Mesangial cell (primary cell): ENCODE measurements around the gene DPM2. TPM values are rescaled to one million over a fixed set of nuclear protein-coding genes. Genes with fewer than 3 reads are reported as not detected.

Experiments
- total RNA-seq: library from RNA; depleted of rRNA; stranded (reverse); fragments of >200 nt; gene quantifications from 2 replicates; pipeline ENCODE4 v1.2.3, GENCODE V29; 2015

DPM2 gene, protein sequence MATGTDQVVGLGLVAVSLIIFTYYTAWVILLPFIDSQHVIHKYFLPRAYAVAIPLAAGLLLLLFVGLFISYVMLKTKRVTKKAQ
- total RNA-seq: 32.8 and 39.1 TPM in 2 replicates

GRCh38 chr9:127937388-127938297 lies at the start of gene DPM2:
TSS of gene DPM2 (minus strand) at chr9:127937854. CDS start at chr9:127937820, 34 bp downstream.

DNA sequence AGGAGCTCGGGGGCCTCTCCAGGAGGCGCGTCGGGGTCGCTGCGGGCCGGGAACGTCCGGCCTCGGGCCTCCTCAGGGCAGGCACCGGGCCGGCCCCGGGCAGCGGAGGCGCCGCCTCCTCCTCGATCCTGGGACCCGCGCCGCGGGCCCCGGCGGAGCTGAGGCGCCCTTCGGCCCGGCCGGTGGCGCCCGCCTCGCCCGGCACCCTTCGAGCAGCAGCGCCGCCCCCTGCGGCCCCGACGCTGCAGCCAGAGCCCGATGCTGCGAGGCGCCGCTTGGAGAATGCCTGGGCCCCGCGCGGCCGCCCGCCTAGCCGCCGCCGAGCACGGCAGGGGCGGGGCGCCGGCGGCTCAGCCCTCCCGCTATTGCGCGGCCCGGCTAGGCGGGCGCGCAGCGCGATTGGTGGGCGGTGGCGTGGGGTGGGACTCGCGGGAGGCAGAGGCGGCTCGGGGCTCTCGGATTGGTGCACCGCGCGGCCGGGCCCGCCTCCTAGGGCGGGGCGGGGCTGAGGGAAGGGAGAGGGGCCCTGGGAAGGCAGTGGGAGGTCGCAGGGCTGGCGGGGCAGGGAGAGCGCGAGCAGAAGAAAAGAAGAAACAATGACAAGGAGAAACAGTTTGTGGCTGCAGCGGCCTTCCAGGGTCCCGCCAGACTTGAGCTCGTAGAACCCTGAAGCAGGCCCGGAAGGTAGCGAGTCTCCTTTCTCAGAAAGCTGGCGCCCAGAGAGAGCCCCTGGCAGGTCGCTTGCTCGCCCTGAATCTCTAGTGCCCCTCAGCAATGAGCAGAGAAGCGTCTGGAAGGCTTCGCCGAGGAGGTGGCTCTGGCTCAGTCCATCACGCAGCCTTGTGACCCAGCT lies 43.3 kb upstream of the DPM2 start, which contains the start of gene EEIG1:
Gene EEIG1, minus strand, starts transcription at position 284 of the 853 bp plus-strand sequence. CDS start 852 bp downstream, outside the sequence.

GRCh38 chr9:127930231-127931091 lies 7.2 kb downstream of the DPM2 start, which contains the start of gene PIP5KL1:
TSS of gene PIP5KL1 (minus strand) at chr9:127930777. CDS start at chr9:127930752, 25 bp downstream.

DNA sequence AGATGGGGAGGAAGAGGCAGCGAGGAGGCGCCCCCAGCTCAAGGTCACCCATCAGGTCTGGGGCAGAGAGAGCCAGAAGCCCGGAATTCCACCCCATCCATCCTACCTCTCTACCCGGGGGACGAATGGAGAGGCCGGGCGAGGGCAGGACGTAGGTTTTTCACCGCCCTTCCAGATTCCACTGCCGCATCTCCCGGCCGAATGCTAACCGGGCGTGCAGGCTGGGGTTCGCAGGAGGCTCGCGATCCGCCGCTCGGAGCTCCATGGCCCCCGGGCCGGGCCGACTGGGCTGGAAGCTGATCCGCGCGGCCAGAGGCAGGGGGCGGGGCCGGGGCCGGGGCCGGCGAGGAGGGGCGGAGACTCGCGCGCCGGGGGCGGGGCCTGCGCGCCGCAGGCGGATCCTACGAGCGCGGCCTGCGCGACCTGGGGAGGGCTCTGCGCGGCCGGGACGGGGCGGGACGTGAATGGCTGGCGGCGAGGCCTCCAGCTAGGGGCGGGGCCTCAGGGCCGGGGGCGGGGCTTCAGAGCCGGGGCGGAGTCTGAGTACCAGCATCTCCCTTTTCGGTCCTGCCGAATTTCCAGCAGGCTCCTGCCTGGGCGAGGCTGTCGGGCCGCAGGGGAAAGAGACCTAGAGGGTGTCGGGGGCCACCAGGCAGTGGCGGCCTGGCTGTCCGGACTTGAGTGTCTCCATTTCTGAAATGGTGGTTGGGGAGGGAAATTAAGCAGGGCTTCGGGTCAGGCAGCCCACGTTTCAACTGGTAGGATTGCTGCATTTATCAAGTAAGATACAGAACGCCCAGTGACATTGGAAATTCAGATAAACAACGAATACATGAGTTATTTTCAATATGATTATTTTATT lies 20.7 kb downstream of the DPM2 start, which contains the start of gene ST6GALNAC4:
Gene ST6GALNAC4, minus strand, starts transcription at position 322 of the 862 bp plus-strand sequence. CDS start 622 bp downstream, outside the sequence.

DNA sequence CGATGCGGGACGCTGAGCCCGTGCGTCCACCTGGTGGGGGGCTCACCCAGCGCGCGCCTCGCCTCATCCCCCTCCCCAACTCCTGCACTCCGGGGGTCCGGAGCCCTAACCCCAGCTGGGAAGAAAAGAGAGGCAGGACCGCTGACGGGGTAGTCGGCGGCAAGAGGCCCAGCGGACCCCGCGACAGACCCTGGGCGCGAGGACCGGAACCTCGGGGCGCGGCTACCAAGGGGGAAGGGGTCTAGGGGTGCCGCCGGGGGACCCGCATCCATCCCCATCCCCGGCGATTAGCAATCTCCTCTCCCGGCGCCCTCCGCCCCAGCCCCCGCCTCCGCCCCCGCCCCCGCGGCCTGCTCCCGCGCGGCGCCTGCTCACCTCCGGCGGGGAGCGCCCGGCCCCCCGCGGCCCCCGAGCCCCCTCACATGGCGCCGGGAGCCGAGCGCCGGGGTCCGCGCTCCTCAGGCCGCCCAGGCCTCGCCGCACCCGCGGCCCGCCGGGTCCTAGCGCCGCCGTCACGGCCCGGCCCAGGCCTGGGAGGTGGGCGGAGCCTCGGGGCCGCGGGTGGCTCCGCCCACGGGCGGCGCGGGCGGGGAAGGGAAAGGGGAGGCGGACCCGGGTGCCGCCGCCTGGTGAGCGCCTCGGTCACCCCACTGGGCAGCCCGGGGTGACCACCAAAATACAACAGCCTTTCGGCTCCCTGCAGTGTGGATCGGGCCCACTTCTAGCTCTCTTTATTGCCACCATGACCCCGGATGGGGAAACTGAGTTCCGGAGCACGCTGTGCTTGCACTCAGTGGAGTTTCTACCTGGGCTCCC lies 38.3 kb downstream of the DPM2 start, which contains the start of gene ST6GALNAC6:
Gene ST6GALNAC6, minus strand, starts transcription at position 476 of the 816 bp plus-strand sequence. CDS start 1,622 bp downstream, outside the sequence.

Other genes with a start within 250 kb of the DPM2 start
- gene CFAP157, start 230.9 kb downstream of the DPM2 start, total RNA-seq: not detected in 2 replicates
- gene PTRH1, start 222.2 kb downstream of the DPM2 start, total RNA-seq: 44.1 and 56.1 TPM in 2 replicates
- gene TTC16, start 221.8 kb downstream of the DPM2 start, total RNA-seq: under 0.01 TPM in 1 of 2 replicates, not detected in the other
- 20.5 and 22.0 TPM in 2 replicates for gene TOR2A, start 202.6 kb downstream of the DPM2 start, total RNA-seq
- gene SH2D3C, start 159.2 kb downstream of the DPM2 start, total RNA-seq: 0.25 TPM in 1 of 2 replicates, not detected in the other
- gene CDK9, start 151.8 kb downstream of the DPM2 start, total RNA-seq: 24.3 and 44.4 TPM in 2 replicates
- 65.0 and 102 TPM in 2 replicates for gene FPGS, start 135.0 kb downstream of the DPM2 start, total RNA-seq
- 24.2 and 29.0 TPM in 2 replicates for gene ENG, start 83.2 kb downstream of the DPM2 start, total RNA-seq
- 29.5 and 40.1 TPM in 2 replicates for gene AK1, start 60.2 kb downstream of the DPM2 start, total RNA-seq
- gene ST6GALNAC6, start 38.3 kb downstream of the DPM2 start, total RNA-seq: 37.0 and 62.6 TPM in 2 replicates
- gene ST6GALNAC4, start 20.8 kb downstream of the DPM2 start, total RNA-seq: 34.1 and 46.1 TPM in 2 replicates
- 2.5 and 4.2 TPM in 2 replicates for gene PIP5KL1, start 7.1 kb downstream of the DPM2 start, total RNA-seq
- 4.6 and 9.5 TPM in 2 replicates for gene EEIG1, start 43.1 kb upstream of the DPM2 start, total RNA-seq
- gene NAIF1, start 129.5 kb upstream of the DPM2 start, total RNA-seq: 8.3 and 8.5 TPM in 2 replicates
- 9.8 TPM in 2 replicates for gene SLC25A25, start 130.4 kb upstream of the DPM2 start, total RNA-seq
- 84.0 and 100 TPM in 2 replicates for gene PTGES2, start 189.9 kb upstream of the DPM2 start, total RNA-seq
- gene LCN2, start 211.6 kb upstream of the DPM2 start, total RNA-seq: 1.9 TPM in 1 of 2 replicates, not detected in the other
- 177 and 374 TPM in 2 replicates for gene BBLN, start 222.4 kb upstream of the DPM2 start, total RNA-seq